Fibroblast of lung (primary cell): ENCODE results near the gene TAT.

ENCODE experiments used
- CTCF ChIP-seq, 2 donors: IDR thresholded peaks in 1 of 2; conservative IDR thresholded peaks in 1 of 2; 1 replicate in 1 of 2; 2 replicates in 1 of 2; pipeline ENCODE4 v1.5.1; 2011 to 2012; ENCODE audit warnings: low read length in 2 of 2, control low read depth in 1 of 2, inconsistent platforms in 1 of 2, low read depth in 1 of 2, mild to moderate bottlenecking in 1 of 2
- EZH2 ChIP-seq: IDR thresholded peaks from 2 replicates; pipeline ENCODE4 v1.5.1; 2012; ENCODE audit warnings: low read length, control low read depth, mild to moderate bottlenecking; ENCODE audit errors: missing control alignments

DNA sequence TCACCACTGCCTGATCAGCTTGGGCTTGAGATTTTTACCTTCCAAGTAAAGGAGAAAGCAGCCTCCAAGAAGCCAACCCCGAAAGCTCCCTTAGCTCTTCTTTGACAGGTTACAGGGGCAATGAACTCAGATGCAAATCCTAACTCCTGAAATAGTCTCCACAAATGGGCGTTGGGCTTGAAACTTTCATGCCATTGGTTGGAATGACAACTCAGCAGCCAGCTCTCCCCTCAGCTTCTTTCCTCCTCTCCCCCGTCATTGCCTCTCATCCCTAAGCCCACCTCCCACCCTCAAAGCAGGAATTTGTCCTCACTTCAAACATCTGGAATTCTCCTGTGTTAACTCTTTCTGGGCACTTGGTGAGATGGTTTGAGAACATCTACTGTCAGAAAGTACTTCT lies at the start of gene TAT:
- TF ChIP-seq CTCF (conservative IDR thresholded peaks at IDR 0.05 in 1 of 2, IDR thresholded peaks at IDR 0.05 in 1 of 2; ENCODE audit: low read depth in 1 of 2, low read length in 2 of 2) = no peak
- no peak for TF ChIP-seq EZH2
